ENCODE results near the gene FHIT. TPM values are rescaled to one million over a fixed set of nuclear protein-coding genes. Genes with fewer than 3 reads are reported as not detected.

Gene FHIT
- total and polyA plus RNA-seq, 2 of the 4 experiments (the other 2 are of a cell fraction) = 0.07 TPM; not detected in 1

GRCh38 chr3:61278713-61279112 is 27.5 kb upstream of the FHIT start:
- Histone ChIP-seq H3K9ac (ENCODE audit: low read depth, low read length) (no peak overlapping the region), H2AK9ac (replicated peaks; ENCODE audit: low read depth, low read length, poor library complexity) (no peak overlapping the region), H4K8ac (ENCODE audit: low read depth in 2 of 2, low read length in 2 of 2) (no peak overlapping the region), H4K20me1 (ENCODE audit: insufficient read depth, low read length) (no peaks in the 10 kb centered on the region), H3K79me1 (ENCODE audit: low read depth in 1 of 2, low read length in 2 of 2) (no peaks in the 10 kb centered on the region), H3K4me1 (ENCODE audit: control insufficient read depth, insufficient read depth, low read length) (no peaks in the 10 kb centered on the region), H3K18ac (ENCODE audit: low read depth, low read length) (no peak overlapping the region), H3K9me1 (ENCODE audit: insufficient read depth, low read length) (no peaks in the 10 kb centered on the region), H3K4me2 (ENCODE audit: low read depth, low read length) (no peak overlapping the region), H2BK5ac (ENCODE audit: low read depth, low read length, poor library complexity, severe bottlenecking) (no peak overlapping the region), H3K14ac (replicated peaks; ENCODE audit: low read depth, low read length) (no peak overlapping the region), H3K23ac (ENCODE audit: low read depth, low read length) (no peak overlapping the region), H2BK15ac (ENCODE audit: low read depth, low read length) (no peak overlapping the region), H3K27me3 (ENCODE audit: control insufficient read depth, insufficient read depth, low read length) (no peaks in the 10 kb centered on the region), H3K4ac (ENCODE audit: low read depth, low read length) (no peak overlapping the region), H3K4me3 (ENCODE audit: insufficient read depth, low read depth, low read length) (no peak overlapping the region), H2BK20ac (ENCODE audit: low read depth, low read length) (no peak overlapping the region), H3K36me3 (ENCODE audit: control insufficient read depth, insufficient read depth, low read length) (no peaks in the 10 kb centered on the region), H3K9me3 (ENCODE audit: control insufficient read depth, insufficient read depth, low read length) (no peaks in the 10 kb centered on the region), H2AFZ (replicated peaks; ENCODE audit: low read length, poor library complexity) (no peak overlapping the region), H4K5ac (ENCODE audit: low read depth, low read length) (no peak overlapping the region), H3K56ac (ENCODE audit: extremely low read depth, insufficient read depth, low read length) (no peak overlapping the region), H2AK5ac (ENCODE audit: low read depth, low read length) (no peak overlapping the region), H2BK120ac (ENCODE audit: low read depth, low read length) (no peak overlapping the region), H3K27ac (ENCODE audit: insufficient read depth, low read length) (no peak overlapping the region), H4K91ac (ENCODE audit: insufficient read depth, low read depth, low read length) (no peak overlapping the region)
- CTCF ChIA-PET = no interaction called here
- dilution Hi-C loops (cut with HindIII; ENCODE audit: low sequenced_read_pairs, unreplicated experiment) = no loop called here
- in situ Hi-C loops (cut with MboI; ENCODE audit: low sequenced_read_pairs) = no loop called here
- ATAC-seq (ENCODE audit: low read depth) = no peak
- DNase-seq = no peak
- TF ChIP-seq SMC3 (IDR thresholded peaks at IDR 0.05; ENCODE audit: low read depth, low read length) (no peak), CTCF (conservative IDR thresholded peaks at IDR 0.05; ENCODE audit: low read depth, low read length) (no peak), POLR2A (IDR thresholded peaks at IDR 0.05; ENCODE audit: low read depth, low read length) (no peak), CEBPB (IDR thresholded peaks at IDR 0.05; ENCODE audit: low read depth, low read length) (no peak), MAFK (IDR thresholded peaks at IDR 0.05; ENCODE audit: low read depth, low read length) (no peak), MXI1 (IDR thresholded peaks at IDR 0.05; ENCODE audit: borderline replicate concordance, low read depth, low read length) (no peak), RFX5 (IDR thresholded peaks at IDR 0.05; ENCODE audit: low read depth, low read length) (no peak), ELK1 (IDR thresholded peaks at IDR 0.05; ENCODE audit: borderline replicate concordance, low read depth, low read length) (no peak), BHLHE40 (IDR thresholded peaks at IDR 0.05; ENCODE audit: low read depth, low read length) (no peak), CHD1 (IDR thresholded peaks at IDR 0.05; ENCODE audit: low read depth, low read length) (no peak), RAD21 (IDR thresholded peaks at IDR 0.05; ENCODE audit: low read length) (no peak), RCOR1 (IDR thresholded peaks at IDR 0.05; ENCODE audit: insufficient replicate concordance, low read length) (no peak), FOS (IDR thresholded peaks at IDR 0.05; ENCODE audit: low read depth, low read length) (no peak), MAZ (IDR thresholded peaks at IDR 0.05; ENCODE audit: borderline replicate concordance, low read depth, low read length) (no peak), USF2 (IDR thresholded peaks at IDR 0.05; ENCODE audit: low read depth, low read length) (no peak)
- 40% methylated on average over 1 of the region's 2 CpGs; no CpG with 5 or more reads in 1 of the 2 experiments for WGBS, 2 experiments (ENCODE audit: extremely low coverage in 2 of 2, insufficient read length in 1 of 2)
- POLR2A ChIA-PET (ENCODE audit: unreplicated experiment) = no interaction called here
- intact Hi-C loops (cut with micrococcal nuclease) = no loop called here
- BruUV-seq (replicated peaks) = no TSS peak
